Measurements from ENCODE around the gene PROCR. TPM values are rescaled to one million over a fixed set of nuclear protein-coding genes. Genes with fewer than 3 reads are reported as not detected.
A peak's percentile ranks its signal among the peaks of the same experiment; 100 is the strongest.

Gene PROCR
- total RNA-seq = 1 to 10 TPM; 1.0 to 1.1 TPM

DNA sequence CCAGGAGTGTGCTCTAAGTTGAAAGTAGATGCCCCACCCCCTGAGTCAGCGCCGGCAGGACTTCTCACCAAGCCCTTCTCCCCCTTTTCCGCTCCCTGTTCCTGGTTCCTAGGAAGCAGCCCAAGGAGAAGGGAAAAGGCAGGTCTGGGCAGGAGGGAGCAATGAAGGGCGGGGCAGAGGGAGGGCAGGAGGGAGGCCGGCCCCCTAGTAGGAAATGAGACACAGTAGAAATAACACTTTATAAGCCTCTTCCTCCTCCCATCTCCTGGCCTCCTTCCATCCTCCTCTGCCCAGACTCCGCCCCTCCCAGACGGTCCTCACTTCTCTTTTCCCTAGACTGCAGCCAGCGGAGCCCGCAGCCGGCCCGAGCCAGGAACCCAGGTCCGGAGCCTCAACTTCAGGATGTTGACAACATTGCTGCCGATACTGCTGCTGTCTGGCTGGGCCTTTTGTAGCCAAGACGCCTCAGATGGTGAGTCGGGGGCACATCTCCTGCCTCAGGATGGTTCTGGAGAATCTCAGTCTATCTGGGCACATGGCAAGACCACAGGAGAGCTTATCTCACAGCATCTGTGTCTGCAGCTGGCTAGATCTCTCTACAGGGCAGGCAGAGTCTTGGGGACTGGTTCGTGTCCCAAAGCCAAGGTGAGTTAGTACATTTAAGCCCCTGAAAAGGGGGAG is at the start of gene PROCR:
Gene PROCR (plus strand): TSS at position 320 of the 681 bp plus-strand sequence. CDS start 83 bp downstream, at position 403.
- Mint-ChIP-seq H3K9me3 (no peaks in the 10 kb centered on the region), H3K27ac (no peak within 1 kb of the TSS), H3K36me3 (no peaks in the 10 kb centered on the region), H3K4me3 (peak within 1 kb of the TSS; percentile 50), H3K27me3 (no peaks in the 10 kb centered on the region), H3K4me1 (ENCODE audit: low read depth) (peaks cover 13% of the 10 kb centered on the region)
- ChIA-PET CTCF (interaction anchor here (1.3 kb wide), 1 partner anchor 75 kb away, joined by 3 read pairs; no protein-coding TSS in a partner anchor), POLR2A (no interaction called here)
- intact Hi-C loops (cut with micrococcal nuclease) = no loop called here
- DNase-seq = peak; percentile 18

DNA sequence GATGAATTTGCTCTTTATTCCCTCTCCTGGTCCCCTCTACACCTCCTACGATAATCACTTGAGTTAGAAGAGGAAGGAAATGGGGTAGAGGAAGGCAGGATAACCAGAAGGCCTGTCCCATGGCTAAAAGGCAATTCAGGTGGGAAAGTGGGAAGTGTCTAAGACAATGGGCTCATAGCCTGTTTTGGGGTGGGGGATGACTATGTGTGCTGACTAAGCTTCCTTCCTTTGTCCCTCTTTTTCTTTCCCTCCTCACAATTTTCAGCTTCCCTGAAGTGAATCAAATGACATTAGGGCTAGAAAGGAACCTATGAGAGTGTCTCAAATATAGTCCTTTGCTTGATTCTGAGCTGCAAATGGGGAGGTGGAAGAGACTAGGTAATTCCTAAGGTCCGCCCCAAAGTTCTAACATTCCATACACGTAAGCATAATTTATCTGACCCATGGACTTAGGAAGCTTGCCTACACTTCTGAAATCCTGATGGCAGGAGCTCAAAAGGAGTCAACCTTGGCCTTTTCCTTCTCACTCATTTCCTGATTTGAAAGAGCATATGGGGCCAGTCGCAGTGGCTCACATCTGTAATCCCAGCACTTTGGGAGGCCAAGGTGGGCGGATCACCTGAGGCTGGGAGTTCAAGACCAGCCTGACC is 49.0 kb upstream of the PROCR start:
- no peak overlapping the region for H3K4me3 Mint-ChIP-seq
- peaks cover 2% of the 10 kb centered on the region for H3K4me1 Mint-ChIP-seq (ENCODE audit: low read depth)
- DNase-seq = no peak
- no peak overlapping the region for H3K27ac Mint-ChIP-seq
- peaks cover 44% of the 10 kb centered on the region for H3K36me3 Mint-ChIP-seq
- POLR2A ChIA-PET = no interaction called here
- CTCF ChIA-PET = interaction anchor here (0.9 kb wide), 1 partner anchor 26 kb away, joined by 3 read pairs; no protein-coding TSS in a partner anchor
- no peaks in the 10 kb centered on the region for H3K27me3 Mint-ChIP-seq
- no peaks in the 10 kb centered on the region for H3K9me3 Mint-ChIP-seq
- intact Hi-C loops (cut with micrococcal nuclease) = no loop called here

DNA sequence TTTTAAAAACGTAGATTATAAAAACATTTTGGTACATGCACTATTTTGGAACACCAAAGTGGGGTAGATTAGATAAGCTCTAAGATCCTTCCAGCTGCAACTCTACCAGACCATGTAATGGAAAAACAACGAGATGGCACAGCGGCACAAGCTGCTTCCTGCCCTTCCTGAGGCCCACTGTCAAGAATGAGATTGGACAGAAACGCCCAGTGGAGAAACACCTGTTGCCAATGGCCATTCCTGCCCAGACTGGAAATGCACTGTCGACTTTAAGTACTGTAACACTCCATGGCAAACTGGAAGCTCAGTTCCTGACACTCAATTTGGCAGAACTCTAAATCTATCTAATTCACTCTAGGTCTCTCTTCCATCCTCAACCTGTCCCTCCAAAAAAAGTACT is 46.1 kb upstream of the PROCR start:
- CTCF ChIA-PET = interaction anchor here (0.9 kb wide), 1 partner anchor 19 kb away, joined by 3 read pairs; no protein-coding TSS in a partner anchor
- intact Hi-C loops (cut with micrococcal nuclease) = no loop called here
- DNase-seq = no peak
- POLR2A ChIA-PET = interaction anchor here (0.7 to 1.5 kb wide), 2 partner anchors 14 to 21 kb away, joined by 3 to 6 read pairs; partner anchors contain the start of gene EDEM2
- Mint-ChIP-seq H3K36me3 (peaks cover 35% of the 10 kb centered on the region), H3K9me3 (no peaks in the 10 kb centered on the region), H3K4me3 (no peak overlapping the region), H3K4me1 (ENCODE audit: low read depth) (peaks cover 2% of the 10 kb centered on the region), H3K27me3 (no peaks in the 10 kb centered on the region), H3K27ac (no peak overlapping the region)

DNA sequence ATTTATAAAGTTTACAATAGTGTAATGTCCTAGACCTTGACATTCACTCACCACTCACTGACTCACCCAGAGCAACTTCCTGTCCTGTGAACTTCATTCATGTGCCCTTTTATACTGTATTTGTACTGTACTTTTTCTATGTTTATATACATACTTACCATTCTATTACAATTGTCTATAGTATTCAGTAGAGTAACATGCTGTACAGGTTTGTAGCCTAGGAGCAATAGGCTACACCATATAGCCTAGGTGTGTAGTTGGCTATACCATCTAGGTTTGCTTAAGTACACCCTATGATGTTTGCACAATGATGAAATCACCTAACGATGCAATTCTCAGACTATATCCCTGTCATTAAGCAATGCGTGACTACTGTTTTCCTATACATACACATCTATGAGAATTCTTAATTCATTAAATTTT is 42.2 kb upstream of the PROCR start:
- intact Hi-C loops (cut with micrococcal nuclease) = no loop called here
- no peaks in the 10 kb centered on the region for H3K27me3 Mint-ChIP-seq
- peaks cover 30% of the 10 kb centered on the region for H3K36me3 Mint-ChIP-seq
- no peaks in the 10 kb centered on the region for H3K4me1 Mint-ChIP-seq (ENCODE audit: low read depth)
- H3K4me3 Mint-ChIP-seq = no peak overlapping the region
- no peaks in the 10 kb centered on the region for H3K9me3 Mint-ChIP-seq
- DNase-seq = no peak
- ChIA-PET POLR2A (no interaction called here), CTCF (interaction anchor here (1.0 kb wide), 1 partner anchor 15 kb away, joined by 4 read pairs; no protein-coding TSS in a partner anchor)
- no peak overlapping the region for H3K27ac Mint-ChIP-seq

DNA sequence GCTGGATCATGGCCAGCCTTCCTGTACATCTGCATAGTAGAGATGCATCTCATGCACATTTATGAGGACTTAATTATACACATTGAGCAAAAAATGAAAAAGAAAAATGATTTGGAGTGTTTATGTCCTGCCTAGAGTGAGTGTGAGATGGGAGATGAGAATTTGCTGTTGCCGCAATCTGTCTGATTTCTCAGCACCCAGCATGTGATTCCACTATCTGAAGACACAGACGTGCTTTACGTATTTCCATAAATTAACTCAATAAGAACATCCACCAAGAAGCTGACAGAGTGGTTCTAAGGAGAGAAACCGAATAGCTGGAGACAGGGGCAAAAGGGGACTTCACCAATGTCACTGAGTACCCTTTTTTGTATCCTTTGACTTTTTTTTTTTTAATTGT is 39.9 kb upstream of the PROCR start:
- CTCF ChIA-PET = interaction anchor here (1.9 kb wide), 1 partner anchor 36 kb away, joined by 8 read pairs; no protein-coding TSS in a partner anchor

DNA sequence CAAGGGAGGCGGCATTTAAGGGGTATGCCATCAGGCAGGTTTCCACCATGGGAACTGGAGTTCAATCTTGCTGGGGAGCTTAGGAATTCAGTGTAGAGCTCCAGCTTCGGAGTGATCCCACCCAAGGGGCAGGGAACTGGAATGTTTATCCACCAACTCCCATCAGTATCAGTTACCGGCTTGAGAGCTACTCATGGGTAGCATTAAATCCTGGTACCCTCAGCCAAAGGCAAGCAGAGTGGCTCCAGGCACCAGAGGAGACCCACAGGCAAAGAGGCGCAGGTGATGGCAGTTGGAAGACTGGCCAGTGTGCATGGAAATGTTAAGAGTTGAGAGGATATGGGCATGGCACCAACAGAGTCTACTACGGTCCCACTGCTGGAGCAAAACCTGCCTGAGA is 38.8 kb upstream of the PROCR start:
- DNase-seq = no peak
- Mint-ChIP-seq H3K9me3 (no peaks in the 10 kb centered on the region), H3K4me1 (ENCODE audit: low read depth) (no peaks in the 10 kb centered on the region), H3K36me3 (peaks cover 26% of the 10 kb centered on the region), H3K27ac (no peak overlapping the region), H3K27me3 (no peaks in the 10 kb centered on the region), H3K4me3 (no peak overlapping the region)
- intact Hi-C loops (cut with micrococcal nuclease) = no loop called here
- CTCF ChIA-PET = interaction anchor here (0.7 to 1.0 kb wide), 2 partner anchors 12 kb away, joined by 3 read pairs; no protein-coding TSS in a partner anchor
- POLR2A ChIA-PET = no interaction called here

More for the DNA sequence above, 39.9 kb upstream of the PROCR start:
- Mint-ChIP-seq H3K27ac (no peak overlapping the region), H3K36me3 (peaks cover 25% of the 10 kb centered on the region), H3K27me3 (no peaks in the 10 kb centered on the region), H3K9me3 (no peaks in the 10 kb centered on the region), H3K4me3 (no peak overlapping the region), H3K4me1 (ENCODE audit: low read depth) (no peaks in the 10 kb centered on the region)
- no peak for DNase-seq
- POLR2A ChIA-PET = no interaction called here
- intact Hi-C loops (cut with micrococcal nuclease) = no loop called here

DNA sequence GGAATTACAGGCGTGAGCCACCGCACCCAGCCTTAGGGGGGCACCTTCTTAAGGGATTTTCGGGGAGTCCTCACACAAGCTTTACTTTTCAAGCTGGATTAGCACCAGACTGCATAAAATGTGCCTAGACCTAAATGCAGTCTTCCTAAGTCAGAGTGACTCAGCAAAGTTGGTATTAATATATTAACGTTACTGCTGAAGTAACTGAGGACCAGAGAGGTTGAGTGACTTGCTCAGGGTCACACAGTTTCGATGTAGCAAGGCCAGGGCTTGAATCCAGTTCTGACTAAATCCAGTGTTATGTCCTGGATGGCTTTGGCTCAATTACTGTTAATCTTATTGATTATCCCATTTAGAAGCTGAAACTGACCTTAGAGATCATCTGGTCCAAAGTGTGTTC is 38.1 kb upstream of the PROCR start:
- H3K27ac Mint-ChIP-seq = no peak overlapping the region
- ChIA-PET POLR2A (no interaction called here), CTCF (interaction anchor here (1.0 kb wide), 1 partner anchor 11 kb away, joined by 3 read pairs; no protein-coding TSS in a partner anchor)
- no peaks in the 10 kb centered on the region for H3K27me3 Mint-ChIP-seq
- no peaks in the 10 kb centered on the region for H3K9me3 Mint-ChIP-seq
- no peak overlapping the region for H3K4me3 Mint-ChIP-seq
- H3K4me1 Mint-ChIP-seq (ENCODE audit: low read depth) = no peaks in the 10 kb centered on the region
- intact Hi-C loops (cut with micrococcal nuclease) = no loop called here
- H3K36me3 Mint-ChIP-seq = peaks cover 29% of the 10 kb centered on the region
- DNase-seq = no peak

DNA sequence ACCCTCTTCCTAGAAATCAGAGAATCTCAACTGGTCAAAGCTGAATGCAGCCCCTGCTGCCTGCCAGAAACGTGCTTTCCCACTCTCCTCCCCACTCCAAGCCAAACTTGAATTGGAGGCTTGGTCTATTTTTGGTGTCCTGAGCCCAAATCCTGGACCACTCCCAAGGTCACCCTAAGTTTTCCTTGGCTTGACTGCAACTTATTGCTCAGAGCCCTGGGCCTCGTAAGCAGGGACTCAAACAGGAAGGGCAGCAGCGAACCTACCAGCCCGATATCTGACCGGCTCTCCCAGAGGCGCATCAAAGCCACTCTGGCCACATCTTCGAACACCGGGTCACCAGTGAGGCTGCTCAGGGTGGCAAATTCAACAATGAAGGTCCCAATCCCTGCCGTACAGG is 37.4 kb upstream of the PROCR start:
- DNase-seq = no peak
- no peak overlapping the region for H3K27ac Mint-ChIP-seq
- intact Hi-C loops (cut with micrococcal nuclease) = no loop called here
- ChIA-PET CTCF (no interaction called here), POLR2A (no interaction called here)
- H3K36me3 Mint-ChIP-seq = peaks cover 29% of the 10 kb centered on the region
- H3K4me1 Mint-ChIP-seq (ENCODE audit: low read depth) = no peaks in the 10 kb centered on the region
- no peaks in the 10 kb centered on the region for H3K27me3 Mint-ChIP-seq
- H3K4me3 Mint-ChIP-seq = no peak overlapping the region
- H3K9me3 Mint-ChIP-seq = no peaks in the 10 kb centered on the region

DNA sequence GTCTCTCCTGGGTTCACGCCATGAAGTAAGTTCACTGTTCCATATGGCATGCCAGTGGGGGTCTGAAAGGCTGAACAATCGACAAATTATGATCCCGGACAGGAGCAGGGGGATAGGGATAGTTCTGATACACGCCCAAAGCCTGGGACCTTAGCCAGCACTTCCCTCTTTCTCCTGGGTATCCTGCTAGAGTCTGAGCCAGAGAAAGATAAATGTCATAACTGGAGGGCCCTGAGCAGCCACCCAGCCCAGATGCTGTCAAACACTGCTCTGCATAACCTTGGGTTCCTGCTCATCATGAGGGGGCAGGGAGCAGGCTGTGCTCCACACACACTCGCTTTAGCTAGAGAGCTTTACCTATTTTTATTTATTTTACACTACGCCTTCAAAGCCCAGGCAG is 37.0 kb upstream of the PROCR start:
- CTCF ChIA-PET = no interaction called here
- Mint-ChIP-seq H3K4me3 (no peak overlapping the region), H3K27me3 (no peaks in the 10 kb centered on the region), H3K4me1 (ENCODE audit: low read depth) (no peaks in the 10 kb centered on the region), H3K36me3 (peaks cover 29% of the 10 kb centered on the region), H3K27ac (no peak overlapping the region), H3K9me3 (no peaks in the 10 kb centered on the region)
- no peak for DNase-seq
- POLR2A ChIA-PET = no interaction called here
- intact Hi-C loops (cut with micrococcal nuclease) = no loop called here

DNA sequence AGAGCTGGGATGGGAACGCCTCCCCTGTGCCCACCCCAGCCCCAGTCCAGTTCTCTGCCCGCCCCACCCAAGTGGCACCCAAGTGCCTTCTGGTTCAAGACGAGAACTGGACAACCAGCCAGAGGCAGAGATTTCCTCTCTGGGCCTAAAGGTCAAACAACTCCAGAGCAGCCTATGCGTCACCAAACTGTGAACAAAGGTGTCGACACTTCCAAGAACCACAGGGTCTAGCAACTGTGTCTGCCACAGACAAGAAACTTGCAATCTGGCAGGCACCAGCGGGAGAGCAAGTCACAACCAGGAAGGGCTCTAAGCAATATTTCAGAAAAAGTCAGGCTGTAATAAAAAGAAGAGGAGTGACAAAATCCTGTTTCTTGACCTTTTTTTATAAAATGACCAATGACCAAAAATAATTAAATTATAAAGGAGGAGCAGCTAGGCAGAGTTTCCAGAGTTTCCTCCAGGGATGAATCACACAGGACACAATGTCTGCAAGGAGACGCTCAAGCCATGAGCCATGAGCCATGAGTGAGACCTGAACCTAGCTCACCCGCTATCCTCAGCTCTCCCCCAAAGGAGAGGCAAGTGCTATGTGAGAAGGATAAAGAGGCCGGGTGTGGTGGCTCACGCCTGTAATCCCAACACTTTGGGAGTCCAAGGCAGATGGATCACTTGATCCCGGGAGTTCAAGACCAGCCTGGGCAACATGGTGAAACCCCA is 35.8 kb upstream of the PROCR start:
- intact Hi-C loops (cut with micrococcal nuclease) = no loop called here
- Mint-ChIP-seq H3K36me3 (peaks cover 29% of the 10 kb centered on the region), H3K27me3 (no peaks in the 10 kb centered on the region), H3K4me3 (no peak overlapping the region), H3K27ac (no peak overlapping the region), H3K4me1 (ENCODE audit: low read depth) (no peaks in the 10 kb centered on the region), H3K9me3 (no peaks in the 10 kb centered on the region)
- no peak for DNase-seq
- CTCF ChIA-PET = no interaction called here
- POLR2A ChIA-PET = no interaction called here

DNA sequence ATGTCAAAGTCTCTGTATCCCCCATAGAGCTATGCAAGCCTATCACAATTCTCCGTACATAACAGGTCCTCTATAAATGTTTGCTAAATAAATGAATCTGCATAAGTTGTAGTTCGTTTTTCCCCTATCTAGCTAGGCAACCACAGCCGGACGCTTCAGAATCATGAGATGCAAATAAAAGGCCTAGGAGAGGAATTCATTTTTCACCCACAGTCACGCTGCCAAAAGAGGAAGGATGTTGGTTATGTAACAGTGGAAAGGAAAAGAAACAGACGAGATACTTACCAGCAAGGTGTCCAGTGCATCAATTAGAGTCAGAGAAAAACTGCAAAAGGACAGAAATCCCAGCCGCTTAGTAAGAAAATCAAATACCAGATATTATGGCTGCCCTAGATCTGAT is 27.2 kb upstream of the PROCR start:
- no peak overlapping the region for H3K4me3 Mint-ChIP-seq
- H3K36me3 Mint-ChIP-seq = peaks cover 17% of the 10 kb centered on the region
- intact Hi-C loops (cut with micrococcal nuclease) = loop anchor here (1.0 to 5.0 kb wide), 3 partner anchors 64 to 308 kb away; no protein-coding TSS in a partner anchor
- no peak for DNase-seq
- H3K4me1 Mint-ChIP-seq (ENCODE audit: low read depth) = peaks cover 34% of the 10 kb centered on the region
- ChIA-PET CTCF (interaction anchor here (0.5 to 4.0 kb wide), 21 partner anchors 11 to 1654 kb away, joined by 3 to 41 read pairs (median 3); partner anchors contain the start of genes MMP24, MMP24OS and TRPC4AP), POLR2A (interaction anchor here (0.5 kb wide), 1 partner anchor 59 kb away, joined by 3 read pairs; no protein-coding TSS in a partner anchor)
- no peak overlapping the region for H3K27ac Mint-ChIP-seq
- H3K27me3 Mint-ChIP-seq = no peaks in the 10 kb centered on the region
- no peaks in the 10 kb centered on the region for H3K9me3 Mint-ChIP-seq

DNA sequence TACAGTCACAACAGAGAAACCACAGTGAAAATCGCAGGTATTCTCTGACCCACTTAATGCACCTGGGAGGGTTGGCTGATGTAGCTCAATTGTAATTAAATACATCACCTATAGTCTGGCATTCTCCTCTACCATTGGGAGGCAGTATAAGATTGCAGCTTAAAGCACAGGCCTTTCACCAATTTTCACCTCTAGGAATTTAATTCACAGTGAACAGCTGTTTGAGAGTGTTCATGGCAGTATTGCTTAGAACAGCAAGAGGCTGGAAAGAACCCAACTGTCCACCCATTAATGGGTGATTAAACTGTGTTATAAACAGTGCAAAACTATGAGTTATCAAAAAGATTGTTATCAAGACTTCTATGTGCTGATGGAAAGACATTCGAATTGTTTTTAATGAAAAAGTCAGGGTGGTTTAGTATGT is 26.7 kb upstream of the PROCR start:
- no peaks in the 10 kb centered on the region for H3K27me3 Mint-ChIP-seq
- no peaks in the 10 kb centered on the region for H3K9me3 Mint-ChIP-seq
- CTCF ChIA-PET = interaction anchor here (0.6 to 4.0 kb wide), 20 partner anchors 12 to 319 kb away, joined by 3 to 41 read pairs (median 3); partner anchors contain the start of genes MMP24, MMP24OS and TRPC4AP
- H3K4me3 Mint-ChIP-seq = peak overlapping the region; percentile 36
- peaks cover 36% of the 10 kb centered on the region for H3K4me1 Mint-ChIP-seq (ENCODE audit: low read depth)
- POLR2A ChIA-PET = interaction anchor here (0.5 kb wide), 1 partner anchor 55 kb away, joined by 4 read pairs; no protein-coding TSS in a partner anchor
- H3K36me3 Mint-ChIP-seq = peaks cover 17% of the 10 kb centered on the region
- DNase-seq = no peak
- intact Hi-C loops (cut with micrococcal nuclease) = loop anchor here (1.0 to 5.0 kb wide), 3 partner anchors 63 to 307 kb away; no protein-coding TSS in a partner anchor
- peak overlapping the region; percentile 53 for H3K27ac Mint-ChIP-seq

All from activated CD4-positive, alpha-beta memory T cell treated with anti-CD3 and anti-CD28 coated beads for 36 hours (primary cell).